Loucy (cell line): Measurements from ENCODE around the gene CLDN6.

Experiments used
- CTCF ChIP-seq: fragments of 200-600 bp; sonication (generic); conservative IDR thresholded peaks from 2 replicates; pipeline ENCODE4 v1.5.1; 2014; ENCODE audit warnings: mild to moderate bottlenecking, antibody characterized with exemption, low read length
- EZH2phosphoT487 ChIP-seq: fragments of 200-600 bp; IDR thresholded peaks from 2 replicates; pipeline ENCODE4 v1.6.1; 2018; ENCODE audit warnings: antibody characterized with exemption, mild to moderate bottlenecking, moderate library complexity, borderline replicate concordance

- TF ChIP-seq CTCF (no peak), EZH2phosphoT487 (no peak)
These were observed 45.8 kb downstream of the CLDN6 start for GRCh38 chr16:2971985-2972784.
